HG03571 (cell line): ENCODE data around the gene PTDSS2.

Source experiments
- ATAC-seq: cut with Tn5 transposase; IDR thresholded peaks from one replicate; pipeline ENCODE4 v1.9.1; 2021; ENCODE audit not compliant: unreplicated experiment

The PTDSS2 gene

DNA sequence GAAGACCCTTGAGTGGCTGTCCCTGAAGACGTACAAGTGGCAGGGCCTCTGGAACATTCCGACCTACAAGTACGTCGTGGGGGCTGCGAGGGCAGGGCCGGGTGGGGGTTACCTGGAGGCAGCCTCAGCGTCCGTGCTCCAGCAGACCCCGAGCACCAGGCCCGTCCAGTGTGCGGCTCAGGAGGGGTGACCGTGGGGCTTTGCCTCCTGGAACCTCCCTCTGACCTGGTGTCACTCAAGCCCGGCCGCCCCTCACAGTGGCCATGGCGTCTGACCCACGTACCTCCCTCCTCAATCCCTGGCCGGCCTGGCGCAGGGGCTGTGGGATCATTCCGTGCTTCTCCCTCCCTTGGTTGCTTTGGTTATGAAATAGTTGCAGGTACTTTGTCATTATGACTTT lies 38.5 kb downstream of the PTDSS2 start:
- ATAC-seq = no peak

DNA sequence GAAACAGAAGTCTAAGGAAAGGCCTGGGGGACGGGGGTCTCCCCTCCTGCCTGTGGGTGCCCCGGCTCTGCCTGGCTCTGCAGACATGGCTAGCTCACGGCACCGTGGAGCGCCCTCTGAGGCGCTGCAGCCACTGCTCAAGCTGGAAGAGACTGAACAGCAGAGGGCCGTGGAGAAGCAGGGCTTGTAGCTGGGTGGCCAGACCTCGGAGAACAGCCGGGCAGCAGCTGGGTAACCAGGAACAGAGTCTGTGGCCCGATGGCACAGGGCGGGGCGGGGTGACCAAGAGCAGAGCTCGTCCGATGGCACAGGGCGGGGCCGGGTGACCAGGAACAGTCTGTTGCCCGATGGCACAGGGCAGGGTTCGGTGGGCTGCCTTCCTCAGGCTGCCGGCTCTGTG lies 38.9 kb downstream of the PTDSS2 start:
- ATAC-seq = no peak

DNA sequence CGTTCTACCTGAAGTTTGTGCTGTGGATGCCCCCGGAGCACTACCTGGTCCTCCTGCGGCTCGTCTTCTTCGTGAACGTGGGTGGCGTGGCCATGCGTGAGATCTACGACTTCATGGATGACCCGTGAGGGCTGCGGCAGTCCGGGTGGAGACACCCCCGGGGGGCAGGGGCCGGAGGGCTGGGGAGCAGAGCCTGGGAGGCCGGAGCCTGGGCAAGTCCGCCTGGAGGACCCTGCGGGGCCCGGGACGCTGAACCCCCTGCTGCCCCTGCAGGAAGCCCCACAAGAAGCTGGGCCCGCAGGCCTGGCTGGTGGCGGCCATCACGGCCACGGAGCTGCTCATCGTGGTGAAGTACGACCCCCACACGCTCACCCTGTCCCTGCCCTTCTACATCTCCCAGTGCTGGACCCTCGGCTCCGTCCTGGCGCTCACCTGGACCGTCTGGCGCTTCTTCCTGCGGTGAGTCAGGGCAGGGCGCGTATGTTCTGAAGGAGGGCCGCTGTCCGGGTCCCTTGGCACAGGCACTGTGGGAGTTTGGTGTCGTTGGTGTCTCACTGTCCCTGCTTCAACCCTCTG lies 39.6 kb downstream of the PTDSS2 start:
- no peak for ATAC-seq

DNA sequence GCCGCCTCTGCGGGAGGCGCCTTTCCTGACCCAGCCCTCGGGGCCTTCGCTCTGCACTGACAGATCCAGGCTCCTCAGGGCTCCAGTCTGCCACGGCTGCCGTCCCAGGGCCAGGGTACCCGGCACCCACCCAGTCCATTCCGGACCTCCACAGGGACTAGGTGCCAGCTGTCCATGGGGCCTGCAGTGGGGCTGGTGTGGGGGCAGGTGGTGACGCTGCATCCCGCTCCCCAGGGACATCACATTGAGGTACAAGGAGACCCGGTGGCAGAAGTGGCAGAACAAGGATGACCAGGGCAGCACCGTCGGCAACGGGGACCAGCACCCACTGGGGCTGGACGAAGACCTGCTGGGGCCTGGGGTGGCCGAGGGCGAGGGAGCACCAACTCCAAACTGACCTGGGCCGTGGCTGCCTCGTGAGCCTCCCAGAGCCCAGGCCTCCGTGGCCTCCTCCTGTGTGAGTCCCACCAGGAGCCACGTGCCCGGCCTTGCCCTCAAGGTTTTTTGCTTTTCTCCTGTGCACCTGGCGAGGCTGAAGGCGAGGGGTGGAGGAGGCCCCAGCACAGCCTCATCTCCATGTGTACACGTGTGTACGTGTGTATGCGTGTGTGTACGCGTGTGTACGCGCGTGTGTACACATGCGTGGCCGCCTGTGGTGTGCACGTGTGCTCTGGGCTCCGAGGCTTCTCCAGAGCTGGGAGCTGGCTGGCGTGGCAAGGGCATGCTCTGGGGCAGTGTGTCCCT lies 40.3 kb downstream of the PTDSS2 start:
- no peak for ATAC-seq

DNA sequence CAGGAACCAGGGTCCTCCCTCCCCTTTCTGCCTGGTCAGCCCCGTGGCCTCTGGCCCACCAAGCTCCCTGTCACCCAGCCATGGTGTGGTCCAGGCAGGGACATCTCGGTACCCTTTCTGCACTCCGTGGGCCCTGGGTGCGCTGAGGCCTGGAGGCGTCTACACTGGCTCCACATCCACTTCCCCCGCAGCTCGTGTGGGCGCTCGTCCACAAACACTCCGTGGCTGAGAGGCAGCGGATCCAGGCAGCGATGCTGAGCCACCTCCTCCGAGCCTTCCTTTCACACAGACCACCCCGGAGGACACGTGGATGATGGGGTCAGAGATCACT lies 40.8 kb downstream of the PTDSS2 start:
- no peak for ATAC-seq

DNA sequence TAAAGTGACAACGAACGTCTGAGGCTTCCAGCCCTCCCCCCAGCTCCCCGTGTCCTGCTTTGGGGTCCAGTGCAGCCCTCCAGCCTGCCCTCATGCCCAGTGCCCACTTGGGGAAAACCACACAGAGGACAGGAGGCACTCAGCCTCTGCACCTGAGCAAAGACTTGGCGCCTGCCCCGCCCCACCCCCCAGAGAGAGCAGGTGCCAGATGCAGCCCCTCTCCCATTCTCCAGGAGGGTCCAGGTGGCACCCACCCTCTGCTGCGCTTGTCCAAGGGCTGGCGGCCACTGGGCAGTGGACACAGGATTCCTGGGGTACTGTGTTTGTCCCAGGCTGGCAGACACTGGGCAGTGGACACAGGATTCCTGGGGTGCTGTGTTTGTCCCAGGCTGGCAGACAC lies 41.3 kb downstream of the PTDSS2 start:
- ATAC-seq = no peak

DNA sequence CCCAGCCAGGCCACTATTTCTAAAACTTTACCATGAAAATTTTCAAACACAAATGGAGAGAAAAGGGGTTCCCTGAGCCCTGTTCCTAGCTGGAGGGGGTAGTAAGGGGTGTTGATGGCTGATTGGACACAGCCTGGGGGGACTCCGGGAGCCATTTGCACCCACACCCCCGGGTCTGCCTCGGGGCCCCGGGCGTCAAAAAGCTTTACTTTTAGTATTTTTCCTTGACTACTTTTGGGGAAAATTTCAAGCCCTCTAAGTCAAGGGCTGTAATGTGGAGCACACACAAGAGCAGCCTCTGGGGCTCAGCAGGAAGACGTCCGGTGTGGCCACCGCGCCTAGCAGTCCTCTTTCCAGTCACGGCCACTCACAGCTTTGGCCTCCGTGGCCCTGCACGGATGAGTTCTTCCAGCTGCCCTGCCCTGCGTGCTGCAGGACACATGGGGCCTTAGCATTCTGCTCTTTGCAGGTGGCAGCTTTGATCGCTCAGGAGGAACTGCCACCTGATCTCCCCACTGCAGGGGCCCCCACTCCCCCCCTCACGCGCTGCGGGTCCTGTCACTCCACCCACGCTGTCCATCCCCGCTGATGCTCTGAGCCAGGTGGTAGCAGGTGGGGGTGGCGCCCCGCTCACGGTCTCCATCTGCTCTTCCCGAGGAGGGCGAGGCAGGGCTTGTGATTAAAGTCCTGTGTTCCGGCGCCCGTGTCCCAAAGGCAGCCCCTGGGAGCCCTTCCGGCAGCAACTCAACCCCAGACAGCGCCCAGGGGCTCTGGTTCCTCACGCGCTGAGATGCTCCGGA lies 42.5 kb downstream of the PTDSS2 start:
- ATAC-seq = no peak

DNA sequence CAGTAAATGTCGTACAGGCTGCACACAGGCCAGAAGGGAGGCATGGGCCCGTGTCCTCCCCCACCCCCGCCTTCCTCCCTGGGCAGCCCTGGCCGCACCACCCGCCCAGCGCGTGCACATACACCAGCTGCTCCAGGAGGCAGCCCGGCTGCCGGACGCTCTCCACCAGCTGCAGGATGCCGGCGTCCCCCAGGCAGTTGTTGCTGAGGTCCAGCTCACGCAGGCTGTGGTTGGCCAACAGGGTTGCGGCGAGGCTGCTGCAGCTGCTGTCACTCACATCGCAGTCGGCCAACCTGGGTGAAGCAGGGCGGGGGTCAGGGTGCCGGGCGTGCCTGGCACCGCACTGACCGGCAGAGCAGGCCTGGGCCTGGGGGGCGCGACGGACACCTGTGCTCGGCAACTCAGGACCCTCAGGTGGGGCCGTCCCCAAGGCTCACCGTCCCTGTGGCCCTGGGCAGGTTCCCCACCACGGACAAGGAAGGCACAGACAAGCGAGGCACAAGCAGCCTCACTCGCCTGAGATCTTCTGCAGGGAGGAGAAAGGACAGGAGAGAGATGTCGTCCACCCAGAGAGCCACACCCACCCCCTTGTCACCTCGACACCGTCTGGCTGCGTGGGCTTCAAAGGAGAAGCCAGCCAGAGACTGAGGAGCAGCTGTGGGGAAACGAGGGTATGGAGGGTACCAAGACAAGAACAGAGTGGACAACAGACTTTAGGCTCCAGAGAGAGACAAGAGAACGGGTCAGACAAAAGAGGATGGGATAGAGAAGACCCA lies 44.9 kb downstream of the PTDSS2 start:
- no peak for ATAC-seq

DNA sequence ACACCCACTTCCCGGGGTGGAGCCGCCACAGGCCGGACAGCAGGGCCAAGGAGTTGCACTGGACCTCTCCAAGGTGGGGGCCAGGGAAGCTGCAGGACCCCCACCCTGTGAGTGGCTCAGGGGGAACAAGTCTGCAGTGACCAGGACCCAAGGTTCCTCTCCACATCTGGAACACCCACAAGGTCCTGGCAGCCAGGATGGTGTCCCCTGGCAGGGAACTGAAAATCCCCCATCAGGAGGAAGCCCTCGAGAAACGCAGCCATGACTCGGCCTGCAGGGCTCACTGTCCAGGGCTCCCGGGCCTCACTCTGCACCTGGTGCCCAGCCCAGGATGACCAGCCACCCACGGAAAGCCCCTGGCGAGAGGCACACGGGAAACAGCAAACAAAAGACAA lies 45.5 kb downstream of the PTDSS2 start:
- no peak for ATAC-seq

DNA sequence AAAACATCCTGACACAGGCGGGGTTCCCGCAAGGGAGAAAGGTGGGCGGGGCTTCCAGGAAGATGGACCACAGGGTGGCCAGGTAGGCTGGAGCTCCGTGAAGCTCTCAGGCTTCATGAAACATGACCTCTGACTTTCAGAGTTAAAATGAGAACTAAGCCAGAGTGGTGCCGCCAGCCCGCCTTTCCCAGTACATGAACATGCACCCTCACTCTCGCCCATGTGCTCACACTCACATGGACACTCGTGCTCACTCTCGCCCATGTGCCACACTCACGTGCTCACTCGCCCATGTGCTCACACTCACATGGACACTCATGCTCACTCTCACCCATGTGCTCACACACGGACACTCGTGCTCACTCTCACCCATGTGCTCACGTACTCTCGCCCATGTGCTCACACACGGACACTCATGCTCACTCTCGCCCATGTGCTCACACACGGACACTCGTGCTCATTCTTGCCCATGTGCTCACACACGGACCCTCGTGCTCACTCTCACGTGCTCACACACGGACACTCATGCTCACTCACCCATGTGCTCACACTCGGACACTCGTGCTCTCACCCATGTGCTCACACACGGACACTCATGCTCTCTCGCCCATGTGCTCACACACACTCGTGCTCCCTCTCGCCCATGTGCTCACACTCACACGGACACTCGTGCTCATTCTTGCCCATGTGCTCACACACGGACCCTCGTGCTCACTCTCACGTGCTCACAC lies 46.9 kb downstream of the PTDSS2 start:
- ATAC-seq = no peak

DNA sequence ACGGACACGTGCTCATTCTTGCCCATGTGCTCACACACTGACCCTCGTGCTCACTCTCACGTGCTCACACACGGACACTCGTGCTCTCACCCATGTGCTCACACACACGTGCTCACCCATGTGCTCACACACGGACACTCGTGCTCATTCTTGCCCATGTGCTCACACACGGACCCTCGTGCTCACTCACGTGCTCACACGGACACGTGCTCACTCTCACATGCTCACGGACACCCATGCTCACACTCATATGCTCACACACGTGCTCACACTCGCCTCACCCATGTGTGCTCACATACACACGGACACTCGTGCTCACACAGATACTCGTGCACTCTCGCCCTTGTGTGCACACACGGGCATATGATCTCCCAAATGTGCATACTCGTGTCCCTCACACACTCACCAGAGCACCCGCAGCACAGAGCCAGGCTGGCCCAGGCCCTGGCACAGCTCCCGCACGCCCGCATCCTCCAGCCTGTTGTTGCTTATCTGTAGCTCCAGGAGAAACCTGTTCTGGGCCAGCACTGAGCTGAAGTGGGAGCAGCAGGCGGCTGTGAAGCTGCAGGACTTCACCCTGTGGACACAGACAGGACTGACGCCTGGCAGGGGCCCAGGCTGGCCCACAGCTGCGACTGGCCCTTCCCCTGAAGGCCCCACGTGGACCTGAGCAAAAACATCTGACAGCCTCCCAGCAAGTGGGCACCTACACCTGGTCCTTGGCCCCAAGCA lies 47.7 kb downstream of the PTDSS2 start:
- ATAC-seq = no peak

DNA sequence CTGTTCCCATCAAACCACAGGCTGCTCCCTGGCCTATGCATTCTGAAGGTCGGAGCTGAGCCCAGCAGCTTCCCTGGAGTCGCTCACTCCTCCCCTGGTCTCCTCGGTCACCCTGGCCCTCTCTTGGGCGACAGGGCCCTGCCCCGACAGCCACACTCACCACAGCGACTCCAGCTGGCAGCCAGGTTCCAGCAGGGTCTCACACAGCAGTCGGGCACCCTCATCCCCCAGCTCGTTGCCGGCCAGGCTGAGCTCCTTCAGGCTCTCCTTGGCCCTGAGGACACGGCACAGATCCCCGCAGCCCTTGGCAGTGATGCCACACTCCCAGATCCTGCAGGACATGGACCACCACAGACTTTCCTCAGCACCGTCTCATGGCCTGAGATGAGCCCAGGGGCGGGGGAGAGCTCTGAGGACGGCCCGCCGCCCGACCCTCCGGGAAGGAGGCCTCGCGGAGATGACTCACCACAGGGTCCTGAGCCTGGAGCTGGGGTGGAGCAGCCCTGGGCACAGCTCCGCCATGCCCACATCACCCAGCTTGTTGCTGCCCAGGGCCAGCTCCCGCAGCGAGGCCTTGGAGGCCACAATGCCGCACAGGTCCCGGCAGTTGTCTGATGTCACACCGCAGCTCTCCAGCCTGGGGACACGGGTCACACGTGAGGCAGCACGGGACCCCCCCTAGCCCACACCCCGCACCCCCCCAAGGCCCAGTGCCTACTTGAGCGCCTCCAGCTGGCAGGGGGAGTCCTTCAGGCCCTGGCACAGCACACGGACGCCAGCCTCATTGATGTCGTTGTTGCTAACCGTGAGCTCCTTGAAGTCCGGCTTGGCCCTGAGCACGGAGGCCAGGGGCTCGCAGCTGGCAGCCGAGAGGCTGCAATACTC lies 48.5 kb downstream of the PTDSS2 start:
- ATAC-seq = no peak

DNA sequence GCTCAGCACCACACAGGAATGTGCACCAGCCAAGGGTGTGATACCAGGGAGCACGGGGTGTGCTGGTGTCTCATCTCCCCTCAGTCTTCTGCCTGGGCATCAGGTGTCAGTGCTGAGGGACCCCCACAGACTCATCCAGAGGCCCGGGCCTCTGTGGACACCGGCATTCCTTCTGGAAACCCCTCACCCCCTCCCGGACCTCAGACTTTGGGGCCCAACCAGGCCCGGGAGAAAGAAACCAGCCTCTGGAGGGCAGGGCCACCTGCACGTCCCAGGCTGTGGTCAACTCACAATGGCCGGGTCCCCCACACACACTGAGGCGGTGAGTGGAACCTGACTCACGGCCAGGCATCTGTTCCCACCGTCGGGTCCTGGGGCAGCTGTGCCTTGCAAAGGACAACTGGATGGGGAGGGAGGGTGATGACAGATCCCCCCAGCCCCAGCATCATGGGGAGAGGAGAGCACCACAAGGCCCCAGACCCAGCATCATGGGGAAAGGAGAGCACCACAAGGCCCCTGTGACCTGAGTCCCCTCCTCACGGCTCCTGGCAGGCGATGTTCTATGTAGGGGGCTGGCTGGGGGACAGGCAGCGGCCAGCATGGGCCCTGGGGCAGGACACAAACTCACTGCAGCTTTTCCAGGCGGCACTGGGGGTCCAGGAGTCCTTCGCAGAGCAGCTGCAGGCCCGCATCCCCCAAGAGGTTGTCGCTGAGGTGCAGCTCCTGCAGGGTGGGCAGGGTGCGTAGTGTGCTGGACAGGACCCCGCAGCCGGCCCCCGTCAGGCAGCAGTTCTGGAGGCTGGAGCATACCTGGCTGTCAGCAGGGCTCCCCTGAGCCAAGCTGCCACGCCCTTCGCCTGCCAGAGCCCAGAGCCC lies 49.4 kb downstream of the PTDSS2 start:
- no peak for ATAC-seq

DNA sequence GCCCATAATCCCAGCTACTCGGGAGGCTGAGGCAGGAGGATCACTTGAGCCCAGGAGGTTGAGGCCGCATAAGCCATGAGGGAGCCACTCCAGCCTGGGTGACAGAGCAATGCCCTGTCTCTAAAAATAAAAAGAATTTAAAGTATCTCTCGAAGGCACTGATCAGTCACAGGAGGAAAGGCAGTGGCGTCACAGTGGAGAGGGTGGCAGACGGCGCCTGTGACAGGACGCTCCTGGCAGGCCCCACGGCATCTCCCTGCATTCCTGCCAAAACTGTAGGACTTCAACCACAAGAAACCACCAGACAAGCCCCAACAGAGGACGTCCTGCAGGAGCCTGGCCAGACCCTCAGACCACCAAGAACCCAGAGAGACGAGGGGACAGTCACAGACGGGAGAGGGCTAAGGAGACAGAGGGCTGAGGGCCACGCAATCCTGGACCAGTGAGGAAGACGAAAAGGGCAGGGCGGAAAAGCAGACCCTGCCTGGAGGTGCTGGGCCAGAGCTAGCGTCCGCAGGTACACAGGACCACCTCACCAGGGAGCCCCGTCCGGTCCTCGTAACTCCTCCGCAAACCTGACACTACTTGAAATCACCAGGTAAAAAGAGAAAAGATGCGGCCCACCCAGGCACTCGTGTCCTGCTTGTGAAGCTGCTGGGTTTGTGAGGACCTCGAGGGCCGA lies 51.1 kb downstream of the PTDSS2 start:
- no peak for ATAC-seq

DNA sequence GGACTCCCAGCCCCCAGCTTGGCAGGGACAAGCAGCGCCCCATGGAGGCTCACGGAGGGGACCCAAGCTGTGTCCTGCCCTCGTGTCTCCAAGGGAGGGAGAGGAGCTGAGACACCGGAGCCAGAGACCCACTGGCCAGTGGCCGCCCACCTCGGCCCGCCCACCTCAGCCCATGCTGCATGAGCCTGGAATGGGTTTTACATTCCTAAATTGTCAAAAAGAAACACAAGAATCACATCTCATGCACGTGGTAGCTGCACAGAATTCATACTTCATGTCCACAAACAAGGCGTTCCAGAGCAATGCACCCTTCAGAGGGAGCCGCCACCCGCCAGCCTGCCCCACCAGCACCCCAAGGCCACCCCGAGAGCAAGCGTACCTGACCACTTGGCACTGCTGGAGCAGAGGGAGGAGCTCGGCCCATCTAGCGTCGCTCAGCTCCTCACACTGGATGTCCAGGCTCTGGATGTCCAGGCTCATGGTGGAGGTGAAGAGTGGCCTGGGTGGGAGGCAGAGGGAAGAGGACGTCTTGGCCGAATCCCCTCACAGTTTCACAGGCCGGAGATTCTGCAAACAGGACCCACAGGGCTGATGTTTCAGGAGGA lies 51.7 kb downstream of the PTDSS2 start:
- ATAC-seq = no peak

DNA sequence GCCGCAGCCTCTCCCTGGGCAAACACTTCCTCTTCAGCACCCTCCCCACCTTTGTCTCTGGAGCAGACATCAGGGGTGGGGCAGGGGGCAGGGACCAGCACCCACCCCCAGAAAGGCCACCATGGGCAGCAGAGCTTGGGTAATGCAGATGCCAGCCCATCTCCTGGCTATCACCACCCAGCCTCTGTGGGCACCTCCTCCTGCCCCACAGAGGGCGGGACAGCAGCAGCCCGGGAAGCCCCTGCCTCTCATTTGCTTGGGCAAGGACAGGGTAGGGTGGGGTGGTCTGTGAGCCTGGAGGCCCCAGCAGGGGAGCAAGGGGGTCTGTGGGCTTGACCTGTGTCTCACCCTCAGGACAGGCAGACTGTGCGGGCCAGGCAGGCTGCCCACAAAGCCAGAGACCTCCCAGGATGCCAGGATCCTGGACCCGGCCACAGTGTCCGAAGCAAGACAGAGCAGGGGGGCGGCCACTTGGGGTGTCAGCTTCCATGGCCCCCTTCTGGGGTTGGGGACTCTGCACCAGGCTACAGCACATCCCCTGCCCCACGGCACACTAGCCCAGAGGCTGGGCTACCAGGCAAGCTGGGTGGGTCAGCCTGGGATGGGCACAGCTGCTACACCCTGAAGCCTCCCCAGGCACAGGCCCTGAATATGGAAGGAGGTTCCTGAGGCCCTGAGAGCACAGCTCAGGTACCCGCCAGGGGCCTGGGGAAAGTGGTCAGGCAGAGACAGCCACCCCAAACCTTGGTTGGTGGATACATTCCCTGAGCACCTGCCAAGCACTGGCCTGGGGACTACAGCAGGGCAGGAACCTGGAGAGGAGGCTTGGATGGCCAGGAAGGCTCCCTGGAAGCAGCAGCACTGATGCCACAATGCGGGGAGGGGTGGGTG lies 52.5 kb downstream of the PTDSS2 start:
- ATAC-seq = no peak
